Mucosa of stomach (tissue), 1 donor: Measurements from ENCODE around the gene HOXC11.

Experiments
- H3K27me3 ChIP-seq: one replicate; pipeline ENCODE4 v1.7.0; 2013; ENCODE audit warnings: mild to moderate bottlenecking, low read length; ENCODE audit not compliant: control insufficient read depth, insufficient read depth
- H3K36me3 ChIP-seq: one replicate; pipeline ENCODE4 v1.7.0; 2013; ENCODE audit warnings: low read length; ENCODE audit not compliant: control insufficient read depth, insufficient read depth
- H3K4me1 ChIP-seq: one replicate; pipeline ENCODE4 v1.7.0; 2013; ENCODE audit warnings: mild to moderate bottlenecking, low read length; ENCODE audit not compliant: control insufficient read depth, insufficient read depth
- H3K4me3 ChIP-seq: one replicate; pipeline ENCODE4 v1.7.0; 2013; ENCODE audit warnings: low read length
- H3K9ac ChIP-seq: one replicate; pipeline ENCODE4 v1.7.0; 2013; ENCODE audit warnings: mild to moderate bottlenecking, low read length, moderate library complexity
- H3K9me3 ChIP-seq: one replicate; pipeline ENCODE4 v1.7.0; 2013; ENCODE audit warnings: mild to moderate bottlenecking, low read length, moderate library complexity; ENCODE audit not compliant: control insufficient read depth
- donor health status: Pancreatic carcinoma.

Gene HOXC11

DNA sequence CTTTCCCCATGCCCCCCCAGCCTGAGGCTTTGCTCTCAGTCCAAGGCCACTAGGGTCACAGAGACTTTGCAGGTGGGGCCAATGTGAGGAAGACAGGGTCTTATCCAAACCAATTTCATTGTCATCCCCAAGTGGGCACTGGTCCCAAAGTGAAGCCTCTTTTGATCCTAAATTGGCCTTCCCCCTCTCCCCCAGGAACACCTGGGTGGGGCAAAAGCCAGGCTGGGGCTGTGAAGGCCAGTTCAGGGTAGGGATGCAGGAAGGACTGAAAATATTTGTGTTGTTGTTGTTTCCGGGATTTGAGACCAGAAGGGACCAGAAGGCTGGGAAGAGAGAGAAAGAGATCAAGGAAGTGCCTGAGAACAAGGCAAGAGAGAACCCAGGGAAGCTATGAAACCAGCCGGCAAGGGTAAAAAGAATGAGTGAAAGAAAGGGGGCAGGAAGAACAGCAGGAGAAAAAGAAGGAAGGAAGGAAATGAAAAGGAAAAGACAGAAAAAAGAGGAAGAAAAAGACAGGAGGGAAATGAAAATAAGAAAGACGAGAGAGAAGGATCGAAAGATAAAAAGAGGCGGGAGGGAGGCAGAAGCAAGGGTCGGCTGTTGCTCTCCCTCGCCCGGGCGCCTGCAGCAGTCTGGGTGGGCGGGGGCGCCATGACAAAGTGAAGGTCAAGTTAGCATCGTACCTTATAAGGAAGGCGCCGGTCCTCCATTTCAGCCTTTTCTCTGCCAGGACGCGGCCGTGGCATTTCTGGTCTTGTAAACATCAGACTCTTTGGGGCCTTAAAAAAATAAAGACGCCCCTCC lies 7.4 kb upstream of the HOXC11 start:
- Histone ChIP-seq H3K36me3 (no peaks in the 10 kb centered on the region), H3K4me1 (no peaks in the 10 kb centered on the region), H3K9ac (no peak overlapping the region), H3K9me3 (no peaks in the 10 kb centered on the region), H3K4me3 (no peak overlapping the region), H3K27me3 (peaks cover 100% of the 10 kb centered on the region)

DNA sequence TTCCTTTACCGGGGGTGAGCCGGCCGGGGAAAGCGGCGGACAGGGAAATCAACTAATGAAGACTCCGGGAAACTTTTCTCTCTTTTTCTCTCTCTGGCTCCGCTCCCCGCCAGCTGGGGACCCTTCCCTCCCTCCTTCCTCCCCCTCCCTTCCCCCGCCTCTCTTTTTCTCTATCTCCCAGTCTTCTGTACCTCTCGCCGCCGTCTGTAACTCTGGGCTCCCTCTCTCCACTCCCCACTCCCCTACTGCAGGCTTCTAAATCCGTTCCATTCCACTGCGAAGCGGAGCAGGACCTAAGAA lies 6.9 kb upstream of the HOXC11 start:
- no peak overlapping the region for H3K9ac ChIP-seq
- no peaks in the 10 kb centered on the region for H3K9me3 ChIP-seq
- H3K36me3 ChIP-seq, result no peaks in the 10 kb centered on the region
- H3K4me3 ChIP-seq, result no peak overlapping the region
- no peaks in the 10 kb centered on the region for H3K4me1 ChIP-seq
- H3K27me3 ChIP-seq, result peaks cover 100% of the 10 kb centered on the region

DNA sequence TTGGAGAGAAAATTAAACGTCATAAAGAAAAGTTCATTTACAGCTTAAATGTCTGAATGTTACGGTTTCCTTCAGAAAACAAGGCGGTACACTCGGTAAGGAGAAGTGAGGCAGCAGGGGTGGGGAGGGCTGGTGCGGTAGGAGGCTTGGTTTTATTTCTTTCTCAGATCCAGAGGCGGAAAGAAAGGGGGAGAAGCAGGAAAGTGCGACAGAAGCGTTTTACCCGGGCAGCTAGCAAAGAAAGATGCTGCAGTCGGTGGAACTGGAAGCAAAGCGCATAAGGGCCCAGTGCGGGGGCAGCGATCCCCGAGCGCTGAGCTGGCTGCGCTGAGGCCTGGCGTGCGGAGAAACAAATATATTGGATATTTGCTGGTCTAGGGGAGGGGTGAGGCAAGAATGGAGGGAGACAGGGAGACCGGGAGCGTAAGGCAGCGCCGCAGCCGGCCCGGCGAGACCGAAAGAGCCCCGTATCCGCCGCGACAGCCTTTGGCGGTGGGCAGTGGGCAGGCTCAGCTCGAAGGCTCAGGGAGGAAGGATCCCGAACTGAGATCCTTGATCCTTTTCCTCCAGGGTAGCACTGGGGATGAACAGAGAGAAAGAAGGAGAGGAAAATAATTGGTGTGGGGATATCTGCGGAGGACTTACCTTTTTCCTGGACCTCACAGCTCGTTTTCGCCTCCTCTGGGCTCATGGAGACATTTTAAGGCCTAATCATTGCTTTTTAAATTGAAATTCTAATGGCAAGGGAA lies 6.4 kb upstream of the HOXC11 start:
- Histone ChIP-seq H3K36me3 (no peaks in the 10 kb centered on the region), H3K4me1 (no peaks in the 10 kb centered on the region), H3K9me3 (no peaks in the 10 kb centered on the region), H3K4me3 (no peak overlapping the region), H3K9ac (no peak overlapping the region), H3K27me3 (peaks cover 100% of the 10 kb centered on the region)

DNA sequence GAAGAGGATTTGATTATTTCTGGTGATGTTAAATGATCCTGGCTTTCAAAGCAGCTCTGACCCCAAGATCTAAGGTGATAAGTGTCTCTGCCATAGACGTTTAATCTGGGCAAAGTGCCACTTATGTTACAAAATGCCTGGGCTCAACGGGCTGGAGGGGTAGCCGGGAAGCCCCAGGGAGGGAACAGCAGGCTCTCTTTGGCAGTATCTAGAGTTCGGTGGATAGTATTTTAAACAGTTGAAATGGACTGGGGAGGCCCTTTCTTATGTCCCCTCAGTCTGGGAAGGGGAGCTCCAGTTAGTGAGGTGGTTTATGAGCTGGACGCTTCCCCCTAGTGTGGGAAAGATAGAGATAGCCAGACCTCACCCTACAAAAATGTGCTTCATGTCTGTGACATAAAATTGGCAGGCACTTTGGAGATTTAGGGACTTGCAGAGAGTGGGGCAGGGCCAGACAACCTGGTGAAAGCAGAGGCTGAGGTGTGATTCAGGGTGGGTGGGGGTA lies 5.5 kb upstream of the HOXC11 start:
- H3K4me3 ChIP-seq, result no peak overlapping the region
- H3K9ac ChIP-seq, result no peak overlapping the region
- H3K4me1 ChIP-seq, result no peaks in the 10 kb centered on the region
- no peaks in the 10 kb centered on the region for H3K9me3 ChIP-seq
- H3K36me3 ChIP-seq, result no peaks in the 10 kb centered on the region
- H3K27me3 ChIP-seq, result peaks cover 100% of the 10 kb centered on the region

DNA sequence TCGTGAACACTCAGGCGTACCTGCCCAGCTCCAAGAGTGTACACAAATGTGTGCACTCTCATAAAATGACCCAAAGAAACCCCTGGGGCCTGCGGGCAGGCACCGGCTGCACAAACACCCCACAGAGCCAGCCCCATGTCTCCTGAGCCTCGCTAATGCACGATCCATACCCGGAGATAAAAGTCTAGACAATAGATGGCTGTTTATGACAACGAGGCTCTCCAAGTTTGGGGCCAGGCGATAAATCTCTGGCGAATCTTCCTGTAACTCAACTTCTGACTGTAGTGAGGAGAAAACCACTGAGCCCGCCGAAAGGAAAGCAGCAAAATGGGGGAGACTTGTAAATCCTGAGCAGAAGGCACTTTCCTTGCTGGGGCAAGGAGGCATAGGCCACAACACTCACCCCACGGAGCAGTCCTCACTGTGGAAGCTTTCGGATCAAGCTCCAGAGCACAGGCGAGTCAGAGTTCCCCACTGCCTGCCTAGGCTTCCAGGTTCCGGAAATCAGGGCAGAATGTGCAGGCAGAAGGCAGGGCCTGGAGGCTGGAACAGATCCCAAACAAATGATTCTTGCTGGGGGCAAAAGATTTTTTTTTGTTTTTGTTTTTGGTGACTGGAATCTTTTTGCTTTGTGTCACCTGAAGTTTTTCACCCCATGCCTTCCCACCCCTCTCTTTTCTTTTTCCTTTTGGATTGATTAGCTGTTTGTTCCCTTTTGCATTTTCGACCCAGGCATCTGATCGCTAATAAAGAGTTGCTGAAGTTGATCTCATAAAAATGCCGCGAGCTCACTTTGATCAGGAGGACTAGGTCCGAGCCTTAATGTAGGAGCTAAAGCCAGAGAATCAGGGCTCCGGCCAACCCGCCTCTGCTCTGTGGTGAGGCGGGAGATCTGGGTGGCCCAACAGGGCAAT lies 4.5 kb upstream of the HOXC11 start:
- Histone ChIP-seq H3K36me3 (no peaks in the 10 kb centered on the region), H3K27me3 (peaks cover 100% of the 10 kb centered on the region), H3K4me3 (no peak overlapping the region), H3K4me1 (no peaks in the 10 kb centered on the region), H3K9ac (no peak overlapping the region), H3K9me3 (no peaks in the 10 kb centered on the region)

DNA sequence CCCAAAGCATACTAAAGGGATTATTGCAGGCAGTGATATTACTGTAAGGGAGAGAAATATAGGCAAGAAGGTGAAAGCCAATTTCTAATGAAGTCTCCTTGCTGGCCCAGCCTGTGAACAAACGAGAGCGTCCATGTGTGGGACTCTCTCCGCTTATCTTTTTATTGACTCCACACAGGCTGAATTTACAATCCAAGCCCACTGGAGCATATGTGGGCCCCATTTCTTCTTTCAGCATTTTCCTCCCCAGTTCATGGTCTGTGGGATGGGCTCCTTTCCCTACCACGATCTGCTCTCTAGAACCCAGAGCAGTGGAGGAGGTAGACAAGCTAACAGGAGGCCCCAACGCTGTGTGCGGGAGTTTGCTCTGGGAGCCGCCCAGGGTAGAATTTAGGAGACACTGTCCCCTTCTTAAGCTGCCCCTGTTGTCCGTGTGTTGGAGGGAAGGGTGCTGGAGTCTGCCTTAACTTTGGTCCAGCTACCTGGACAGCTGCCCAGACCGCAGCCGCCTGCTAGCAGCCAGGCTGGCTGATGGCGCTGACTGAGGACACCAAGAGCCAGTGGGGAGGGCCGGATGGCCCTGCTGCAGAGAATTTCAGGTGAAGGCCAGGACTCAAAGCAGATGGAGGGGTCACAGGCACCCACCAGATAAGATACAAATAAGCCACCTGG lies 3.2 kb upstream of the HOXC11 start:
- H3K4me3 ChIP-seq, result no peak overlapping the region

DNA sequence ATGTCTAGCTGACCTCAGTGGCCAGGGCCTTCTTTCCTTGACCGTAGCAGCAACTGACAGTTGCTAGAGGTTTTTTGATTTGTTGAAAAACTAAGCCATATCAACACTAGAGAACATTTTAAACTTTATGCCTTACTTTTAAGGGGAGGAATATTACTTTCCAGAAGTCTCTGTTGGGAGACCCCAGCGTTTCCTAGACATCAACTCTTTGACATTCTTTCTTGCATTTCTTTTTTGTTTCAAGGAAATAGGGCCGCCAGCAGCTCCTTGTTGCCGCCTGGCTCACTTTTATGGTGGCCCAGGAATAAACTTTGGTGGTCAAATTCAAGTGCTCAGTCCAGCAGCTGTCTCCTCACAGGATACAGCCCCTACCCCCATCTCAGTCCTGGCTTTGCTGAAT lies 2.5 kb upstream of the HOXC11 start:
- peaks cover 12% of the 10 kb centered on the region for H3K4me1 ChIP-seq
- H3K36me3 ChIP-seq, result no peaks in the 10 kb centered on the region
- H3K27me3 ChIP-seq, result peaks cover 100% of the 10 kb centered on the region

More for the DNA sequence above, 3.2 kb upstream of the HOXC11 start:
- Histone ChIP-seq H3K9ac (no peak overlapping the region), H3K27me3 (peaks cover 100% of the 10 kb centered on the region), H3K4me1 (peaks cover 7% of the 10 kb centered on the region), H3K36me3 (no peaks in the 10 kb centered on the region), H3K9me3 (no peaks in the 10 kb centered on the region)

DNA sequence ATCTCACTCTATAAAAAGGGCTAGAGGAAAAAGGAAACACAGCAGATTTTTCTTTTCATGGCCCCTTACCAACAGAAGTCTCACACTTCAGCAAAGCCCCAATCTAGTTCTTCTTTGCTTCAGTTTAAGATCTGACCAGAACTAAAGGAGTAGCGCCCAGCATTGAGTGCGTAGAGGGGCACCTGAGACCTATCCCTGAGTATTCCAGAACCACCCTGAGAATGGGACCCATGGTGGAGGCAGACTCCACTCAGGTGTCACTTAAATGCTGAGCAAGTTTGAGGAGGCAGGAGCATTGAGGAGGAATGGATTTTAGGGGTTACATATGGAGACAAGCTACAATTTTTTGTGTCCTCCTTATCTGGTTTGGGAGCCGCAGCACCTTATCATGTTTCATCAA lies 1.8 kb upstream of the HOXC11 start:
- peaks cover 100% of the 10 kb centered on the region for H3K27me3 ChIP-seq

More for the DNA sequence above, 2.5 kb upstream of the HOXC11 start:
- Histone ChIP-seq H3K9ac (no peak overlapping the region), H3K4me3 (no peak overlapping the region), H3K9me3 (no peaks in the 10 kb centered on the region)

DNA sequence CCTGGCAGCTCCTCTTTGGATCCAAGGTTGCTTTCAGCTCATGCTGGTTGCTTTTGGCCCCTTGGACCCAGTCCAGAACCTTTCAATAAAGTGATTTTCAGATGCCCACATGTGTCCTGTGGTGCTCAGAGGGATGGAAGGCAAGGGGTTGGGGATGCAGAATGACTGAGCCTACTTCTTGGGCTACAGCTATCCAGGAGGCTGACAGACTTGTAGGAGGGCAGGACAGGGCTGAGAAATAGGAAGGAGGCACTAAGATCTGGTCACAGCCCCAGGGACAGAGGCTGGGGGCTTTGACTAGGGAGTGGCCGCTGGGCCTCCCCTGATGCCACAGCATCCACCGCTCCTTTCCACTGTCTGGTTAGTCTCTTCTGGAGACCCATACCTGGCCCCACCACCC lies 1.2 kb upstream of the HOXC11 start:
- H3K4me1 ChIP-seq, result peaks cover 15% of the 10 kb centered on the region
- H3K9me3 ChIP-seq, result no peaks in the 10 kb centered on the region
- no peak overlapping the region for H3K4me3 ChIP-seq
- no peaks in the 10 kb centered on the region for H3K36me3 ChIP-seq
- no peak overlapping the region for H3K9ac ChIP-seq
- H3K27me3 ChIP-seq, result peaks cover 100% of the 10 kb centered on the region

More for the DNA sequence above, 1.8 kb upstream of the HOXC11 start:
- Histone ChIP-seq H3K9me3 (no peaks in the 10 kb centered on the region), H3K4me3 (no peak overlapping the region), H3K36me3 (no peaks in the 10 kb centered on the region), H3K9ac (no peak overlapping the region), H3K4me1 (peaks cover 15% of the 10 kb centered on the region)

DNA sequence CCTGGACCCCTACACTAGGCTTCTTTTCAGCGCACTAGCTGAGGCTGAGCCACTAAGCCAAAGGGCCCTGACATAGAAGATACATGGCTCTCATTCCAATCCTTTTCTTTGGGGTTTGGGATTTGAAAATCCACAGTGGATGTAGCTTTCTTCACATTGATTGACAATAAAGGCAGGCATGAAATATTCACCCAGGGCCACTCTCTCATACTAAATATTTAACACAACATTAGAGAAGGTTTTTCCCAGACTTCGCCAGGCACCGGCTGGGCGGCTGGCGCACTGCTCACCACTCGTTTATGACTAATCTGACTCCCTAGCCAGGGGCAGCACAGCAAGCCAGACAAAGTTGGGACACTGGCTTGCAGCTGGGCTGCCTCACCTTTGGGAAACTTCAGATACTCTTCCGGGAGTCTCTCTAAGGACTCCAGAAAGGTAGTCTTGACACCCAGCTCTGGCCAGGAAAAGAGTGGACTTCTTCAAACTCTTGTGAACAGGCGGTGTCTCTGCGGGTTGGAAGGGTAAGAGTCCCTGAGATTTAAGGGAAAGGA lies 699 bp upstream of the HOXC11 start:
- Histone ChIP-seq H3K9ac (no peak overlapping the region), H3K4me1 (peaks cover 15% of the 10 kb centered on the region), H3K36me3 (no peaks in the 10 kb centered on the region), H3K27me3 (peaks cover 100% of the 10 kb centered on the region), H3K9me3 (no peaks in the 10 kb centered on the region), H3K4me3 (no peak overlapping the region)
